ENCODE data around the gene MACROH2A1. TPM values are rescaled to one million over a fixed set of nuclear protein-coding genes. Genes with fewer than 3 reads are reported as not detected.

MACROH2A1 gene
- total RNA-seq (100 to 1,000 TPM; 109 to 288 (median 140) TPM), polyA plus RNA-seq (100 to 1,000 TPM; 123 to 133 TPM), total RNA-seq (128 reads per million, percentile 88 among the genes with 10 or more reads in this experiment)

- Histone ChIP-seq H3K4me3 (ENCODE audit: low read length) (peak within 1 kb of the TSS; percentile 66), H3K4me1 (ENCODE audit: control insufficient read depth in 2 of 2, insufficient read depth in 2 of 2, low read length in 2 of 2) (peaks cover 17 to 30% of the 10 kb centered on the region in 2 donors), H3K27ac (ENCODE audit: low read depth, low read length) (peak within 1 kb of the TSS; percentile 75), H3K36me3 (ENCODE audit: control insufficient read depth in 2 of 3, insufficient read depth in 3 of 3, low read length in 3 of 3) (no peaks in the 10 kb centered on the region), H3K9me3 (ENCODE audit: control insufficient read depth in 2 of 3, low read length in 3 of 3) (no peaks in the 10 kb centered on the region), H3K27me3 (ENCODE audit: control insufficient read depth in 2 of 2, insufficient read depth in 2 of 2, low read length in 2 of 2) (no peaks in the 10 kb centered on the region)
- DNase-seq (peak; percentile 66 to 88 (median 76)), ATAC-seq (peak; percentile 94)
- H3K9me3 Mint-ChIP-seq, result no peaks in the 10 kb centered on the region
- ChIA-PET POLR2A (interaction anchor here (0.7 to 1.0 kb wide), 2 partner anchors 74 to 554 kb away, joined by 3 read pairs; partner anchors contain the start of gene C5orf24), CTCF (no interaction called here)
- intact Hi-C loops (cut with micrococcal nuclease), result loop anchor here (1.0 to 2.0 kb wide), 4 partner anchors 26 to 660 kb away; partner anchors contain the start of gene CAMLG (in 1 of the 2)
- peaks cover 0 to 14% (median 0%) of the 10 kb centered on the region in 5 donors for H3K36me3 Mint-ChIP-seq
- peaks cover 0 to 14% (median 0%) of the 10 kb centered on the region in 5 donors for H3K27me3 Mint-ChIP-seq
- peak within 1 kb of the TSS; percentile 79 to 95 (median 92) for H3K4me3 Mint-ChIP-seq
- peak within 1 kb of the TSS; percentile 76 to 96 (median 85) for H3K27ac Mint-ChIP-seq
- H3K4me1 Mint-ChIP-seq, result peaks cover 32 to 56% (median 51%) of the 10 kb centered on the region in 7 donors
Observed at GRCh38 chr5:135398855-135399793, at the start of gene MACROH2A1. Gene MACROH2A1, minus strand, starts transcription at chr5:135399231. Its CDS starts 10,138 bp downstream, at chr5:135389093.

GRCh38 chr5:135448071-135448739 lies 49.2 kb upstream of the MACROH2A1 start:
- H3K36me3 Mint-ChIP-seq, result no peaks in the 10 kb centered on the region
- H3K4me1 ChIP-seq (ENCODE audit: control insufficient read depth in 2 of 2, insufficient read depth in 2 of 2, low read length in 2 of 2), result no peaks in the 10 kb centered on the region

GRCh38 chr5:135447298-135447929 lies 48.4 kb upstream of the MACROH2A1 start, which contains the start of gene DCANP1:
Gene DCANP1, minus strand, starts transcription at chr5:135447348. Its CDS starts 240 bp downstream, at chr5:135447108.
- no peak for DNase-seq
- intact Hi-C loops (cut with micrococcal nuclease), result no loop called here
- H3K4me1 ChIP-seq (ENCODE audit: control insufficient read depth in 2 of 2, insufficient read depth in 2 of 2, low read length in 2 of 2), result no peaks in the 10 kb centered on the region
- no peak within 1 kb of the TSS for H3K4me3 ChIP-seq (ENCODE audit: low read length)
- Mint-ChIP-seq H3K9me3 (no peaks in the 10 kb centered on the region), H3K36me3 (no peaks in the 10 kb centered on the region), H3K4me1 (peaks cover 0 to 7% (median 0%) of the 10 kb centered on the region in 7 donors), H3K27ac (no peak within 1 kb of the TSS), H3K27me3 (peaks cover 5 to 14% (median 9%) of the 10 kb centered on the region in 5 donors), H3K4me3 (no peak within 1 kb of the TSS)
- H3K27me3 ChIP-seq (ENCODE audit: control insufficient read depth in 2 of 2, insufficient read depth in 2 of 2, low read length in 2 of 2), result no peaks in the 10 kb centered on the region
- POLR2A ChIA-PET, result no interaction called here
- H3K9me3 ChIP-seq (ENCODE audit: control insufficient read depth in 2 of 3, low read length in 3 of 3), result no peaks in the 10 kb centered on the region
- CTCF ChIA-PET, result interaction anchor here (1.3 to 1.4 kb wide), 2 partner anchors 10 to 14 kb away, joined by 4 to 6 read pairs; no protein-coding TSS in a partner anchor
- H3K36me3 ChIP-seq (ENCODE audit: control insufficient read depth in 2 of 3, insufficient read depth in 3 of 3, low read length in 3 of 3), result no peaks in the 10 kb centered on the region
- no peak for ATAC-seq
- no peak within 1 kb of the TSS for H3K27ac ChIP-seq (ENCODE audit: low read depth, low read length)

More at GRCh38 chr5:135448071-135448739, 49.2 kb upstream of the MACROH2A1 start:
- DNase-seq (no peak), ATAC-seq (no peak)
- H3K27me3 ChIP-seq (ENCODE audit: control insufficient read depth in 2 of 2, insufficient read depth in 2 of 2, low read length in 2 of 2), result no peaks in the 10 kb centered on the region
- ChIA-PET POLR2A (no interaction called here), CTCF (interaction anchor here (1.3 to 1.4 kb wide), 2 partner anchors 9 to 13 kb away, joined by 4 to 6 read pairs; no protein-coding TSS in a partner anchor)
- intact Hi-C loops (cut with micrococcal nuclease), result no loop called here
- Mint-ChIP-seq H3K4me3 (no peak overlapping the region), H3K9me3 (no peaks in the 10 kb centered on the region), H3K27ac (no peak overlapping the region), H3K4me1 (peaks cover 0 to 8% (median 0%) of the 10 kb centered on the region in 7 donors), H3K27me3 (peaks cover 5 to 13% (median 9%) of the 10 kb centered on the region in 5 donors)
- no peak overlapping the region for H3K27ac ChIP-seq (ENCODE audit: low read depth, low read length)
- H3K36me3 ChIP-seq (ENCODE audit: control insufficient read depth in 2 of 3, insufficient read depth in 3 of 3, low read length in 3 of 3), result no peaks in the 10 kb centered on the region
- H3K9me3 ChIP-seq (ENCODE audit: control insufficient read depth in 2 of 3, low read length in 3 of 3), result no peaks in the 10 kb centered on the region
- no peak overlapping the region for H3K4me3 ChIP-seq (ENCODE audit: low read length)

GRCh38 chr5:135446615-135447014 lies 47.6 kb upstream of the MACROH2A1 start:
- no peaks in the 10 kb centered on the region for H3K36me3 ChIP-seq (ENCODE audit: control insufficient read depth in 2 of 3, insufficient read depth in 3 of 3, low read length in 3 of 3)
- ChIA-PET CTCF (interaction anchor here (1.3 kb wide), 1 partner anchor 14 kb away, joined by 4 read pairs; no protein-coding TSS in a partner anchor), POLR2A (no interaction called here)
- intact Hi-C loops (cut with micrococcal nuclease), result no loop called here
- Mint-ChIP-seq H3K4me3 (no peak overlapping the region), H3K36me3 (no peaks in the 10 kb centered on the region), H3K27ac (no peak overlapping the region), H3K9me3 (no peaks in the 10 kb centered on the region), H3K4me1 (peaks cover 0 to 5% (median 0%) of the 10 kb centered on the region in 7 donors), H3K27me3 (peaks cover 5 to 14% (median 9%) of the 10 kb centered on the region in 5 donors)
- no peaks in the 10 kb centered on the region for H3K27me3 ChIP-seq (ENCODE audit: control insufficient read depth in 2 of 2, insufficient read depth in 2 of 2, low read length in 2 of 2)
- DNase-seq, result no peak
- no peak for ATAC-seq
- H3K27ac ChIP-seq (ENCODE audit: low read depth, low read length), result no peak overlapping the region
- no peaks in the 10 kb centered on the region for H3K9me3 ChIP-seq (ENCODE audit: control insufficient read depth in 2 of 3, low read length in 3 of 3)
- no peak overlapping the region for H3K4me3 ChIP-seq (ENCODE audit: low read length)
- no peaks in the 10 kb centered on the region for H3K4me1 ChIP-seq (ENCODE audit: control insufficient read depth in 2 of 2, insufficient read depth in 2 of 2, low read length in 2 of 2)

GRCh38 chr5:135446206-135446605 lies 47.2 kb upstream of the MACROH2A1 start:
- no peaks in the 10 kb centered on the region for H3K9me3 Mint-ChIP-seq
- H3K36me3 ChIP-seq (ENCODE audit: control insufficient read depth in 2 of 3, insufficient read depth in 3 of 3, low read length in 3 of 3), result no peaks in the 10 kb centered on the region
- intact Hi-C loops (cut with micrococcal nuclease), result no loop called here
- H3K27ac Mint-ChIP-seq, result no peak overlapping the region
- no peaks in the 10 kb centered on the region for H3K36me3 Mint-ChIP-seq
- H3K27me3 Mint-ChIP-seq, result peaks cover 5 to 14% (median 9%) of the 10 kb centered on the region in 5 donors
- no peak overlapping the region for H3K4me3 Mint-ChIP-seq
- CTCF ChIA-PET, result no interaction called here
- DNase-seq, result no peak
- H3K4me1 Mint-ChIP-seq, result peaks cover 0 to 7% (median 0%) of the 10 kb centered on the region in 7 donors
- POLR2A ChIA-PET, result no interaction called here
- no peak for ATAC-seq
- no peaks in the 10 kb centered on the region for H3K4me1 ChIP-seq (ENCODE audit: control insufficient read depth in 2 of 2, insufficient read depth in 2 of 2, low read length in 2 of 2)
- H3K9me3 ChIP-seq (ENCODE audit: control insufficient read depth in 2 of 3, low read length in 3 of 3), result no peaks in the 10 kb centered on the region
- H3K27ac ChIP-seq (ENCODE audit: low read depth, low read length), result no peak overlapping the region
- H3K27me3 ChIP-seq (ENCODE audit: control insufficient read depth in 2 of 2, insufficient read depth in 2 of 2, low read length in 2 of 2), result no peaks in the 10 kb centered on the region
- H3K4me3 ChIP-seq (ENCODE audit: low read length), result no peak overlapping the region

Data from naive thymus-derived CD4-positive, alpha-beta T cell (primary cell).